IMR-90 (cell line): Measurements from ENCODE around the gene SUN1. TPM values are rescaled to one million over a fixed set of nuclear protein-coding genes. Genes with fewer than 3 reads are reported as not detected.

ENCODE experiments used
- ATAC-seq: fragments of 200-7000 bp; cut with Tn5 transposase; 2 replicates; pipeline ENCODE4 v1.9.1; 2020; ENCODE audit warnings: low read depth, mild to moderate bottlenecking, moderate library complexity
- BruUV-seq: library from RNA; stranded (reverse); fragments of 400-500 nt; replicated peaks from 2 replicates; lab custom pipeline; 2021; lab: Mats Ljungman, UMichigan
- CTCF ChIA-PET: fragments of 300-600 bp; formaldehyde crosslinking; extraction: SDS; loops from one replicate; lab custom pipeline; 2021; ENCODE audit warnings: antibody characterized with exemption; lab: Yijun Ruan, JAX
- POLR2A ChIA-PET: fragments of 300-600 bp; sonication (Branson Sonifier 250); formaldehyde crosslinking; loops from one replicate; lab custom pipeline; 2022; ENCODE audit warnings: antibody characterized with exemption; ENCODE audit not compliant: unreplicated experiment; lab: Charles Lee
- DNase-seq: peaks from one replicate; pipeline ENCODE4 v3.0.0; 2013
- H2AFZ ChIP-seq: replicated peaks from 2 replicates; pipeline ENCODE3; 2013; ENCODE audit warnings: low read length, mild to moderate bottlenecking; ENCODE audit not compliant: poor library complexity
- H2AK5ac ChIP-seq: 2 replicates; pipeline ENCODE4 v1.6.1; 2013; ENCODE audit warnings: low read depth, low read length, inconsistent platforms
- H2AK9ac ChIP-seq: replicated peaks from 2 replicates; pipeline ENCODE3; 2013; ENCODE audit warnings: mild to moderate bottlenecking, low read depth, low read length, moderate library complexity; ENCODE audit not compliant: poor library complexity
- H2BK120ac ChIP-seq: 2 replicates; pipeline ENCODE4 v1.6.1; 2013; ENCODE audit warnings: low read depth, low read length, inconsistent platforms
- H2BK15ac ChIP-seq: 3 replicates; pipeline ENCODE4 v1.6.1; 2013; ENCODE audit warnings: low read depth, low read length, inconsistent platforms
- H2BK20ac ChIP-seq: 2 replicates; pipeline ENCODE4 v1.6.1; 2013; ENCODE audit warnings: low read depth, mild to moderate bottlenecking, inconsistent platforms, low read length, moderate library complexity
- H2BK5ac ChIP-seq: 2 replicates; pipeline ENCODE4 v1.6.1; 2013; ENCODE audit warnings: mild to moderate bottlenecking, low read depth, low read length, inconsistent platforms; ENCODE audit not compliant: poor library complexity, severe bottlenecking
- H3K14ac ChIP-seq: replicated peaks from 2 replicates; pipeline ENCODE4 v1.6.1; 2013; ENCODE audit warnings: low read depth, low read length, inconsistent platforms
- H3K18ac ChIP-seq: 2 replicates; pipeline ENCODE4 v1.6.1; 2013; ENCODE audit warnings: low read depth, low read length, control low read depth
- H3K23ac ChIP-seq: 2 replicates; pipeline ENCODE4 v1.6.1; 2013; ENCODE audit warnings: low read depth, low read length, inconsistent platforms
- H3K27ac ChIP-seq: 2 replicates; pipeline ENCODE4 v1.5.1; 2013; ENCODE audit warnings: mild to moderate bottlenecking, control low read depth, low read length; ENCODE audit not compliant: insufficient read depth
- H3K27me3 ChIP-seq: 2 replicates; pipeline ENCODE4 v1.6.1; 2013; ENCODE audit warnings: low read length; ENCODE audit not compliant: control insufficient read depth, insufficient read depth
- H3K36me3 ChIP-seq: 2 replicates; pipeline ENCODE4 v1.6.1; 2013; ENCODE audit warnings: low read length, mixed read lengths; ENCODE audit not compliant: control insufficient read depth, insufficient read depth
- H3K4ac ChIP-seq: 2 replicates; pipeline ENCODE4 v1.6.1; 2013; ENCODE audit warnings: low read depth, low read length, inconsistent platforms
- H3K4me1 ChIP-seq: 2 replicates; pipeline ENCODE4 v1.6.1; 2013; ENCODE audit warnings: low read length, mixed read lengths; ENCODE audit not compliant: control insufficient read depth, insufficient read depth
- H3K4me2 ChIP-seq: 2 replicates; pipeline ENCODE4 v1.6.1; 2013; ENCODE audit warnings: low read depth, mild to moderate bottlenecking, control low read depth, low read length, moderate library complexity
- H3K4me3 ChIP-seq: 2 replicates; pipeline ENCODE4 v1.5.1; 2013; ENCODE audit warnings: low read depth, mild to moderate bottlenecking, control low read depth, low read length, moderate library complexity; ENCODE audit not compliant: insufficient read depth
- H3K56ac ChIP-seq: 2 replicates; pipeline ENCODE4 v1.6.1; 2013; ENCODE audit warnings: low read length, inconsistent platforms; ENCODE audit not compliant: insufficient read depth; ENCODE audit errors: extremely low read depth
- H3K79me1 ChIP-seq, 2 experiments: 2 replicates each; pipeline ENCODE4 v1.6.1; 2013; ENCODE audit warnings: low read length in 2 of 2, inconsistent platforms in 1 of 2, low read depth in 1 of 2
- H3K9ac ChIP-seq: 2 replicates; pipeline ENCODE4 v1.6.1; 2013; ENCODE audit warnings: low read depth, low read length, control low read depth
- H3K9me1 ChIP-seq: 2 replicates; pipeline ENCODE4 v1.6.1; 2013; ENCODE audit warnings: low read length, inconsistent platforms; ENCODE audit not compliant: insufficient read depth
- H3K9me3 ChIP-seq: 2 replicates; pipeline ENCODE4 v1.6.1; 2013; ENCODE audit warnings: low read length; ENCODE audit not compliant: control insufficient read depth, insufficient read depth
- H4K20me1 ChIP-seq: 2 replicates; pipeline ENCODE4 v1.6.1; 2013; ENCODE audit warnings: low read length, inconsistent platforms; ENCODE audit not compliant: insufficient read depth
- H4K5ac ChIP-seq: 2 replicates; pipeline ENCODE4 v1.6.1; 2013; ENCODE audit warnings: mild to moderate bottlenecking, low read depth, low read length, control low read depth
- H4K8ac ChIP-seq, 2 experiments: 2 replicates each; pipeline ENCODE4 v1.6.1; 2013; ENCODE audit warnings: low read depth in 2 of 2, low read length in 2 of 2, control low read depth in 1 of 2, inconsistent platforms in 1 of 2
- H4K91ac ChIP-seq: 2 replicates; pipeline ENCODE4 v1.6.1; 2013; ENCODE audit warnings: low read depth, low read length, inconsistent platforms; ENCODE audit not compliant: insufficient read depth
- BHLHE40 ChIP-seq: fragments of 150-350 bp; IDR thresholded peaks from 2 replicates; pipeline ENCODE4 v1.6.1; 2016; ENCODE audit warnings: mild to moderate bottlenecking, low read depth, low read length
- CEBPB ChIP-seq: IDR thresholded peaks from 2 replicates; pipeline ENCODE4 v1.6.1; 2012; ENCODE audit warnings: low read depth, low read length, improper control_type of control experiment
- CHD1 ChIP-seq: IDR thresholded peaks from 2 replicates; pipeline ENCODE4 v1.6.1; 2012; ENCODE audit warnings: low read depth, low read length, improper control_type of control experiment
- ELK1 ChIP-seq: fragments of 150-350 bp; IDR thresholded peaks from 2 replicates; pipeline ENCODE4 v1.6.1; 2016; ENCODE audit warnings: low read depth, mild to moderate bottlenecking, low read length, moderate library complexity, borderline replicate concordance
- FOS ChIP-seq: fragments of 150-350 bp; IDR thresholded peaks from 2 replicates; pipeline ENCODE4 v1.6.1; 2016; ENCODE audit warnings: low read depth, low read length
- MAZ ChIP-seq: IDR thresholded peaks from 2 replicates; pipeline ENCODE4 v1.6.1; 2012; ENCODE audit warnings: low read depth, mild to moderate bottlenecking, low read length, improper control_type of control experiment, moderate library complexity, borderline replicate concordance
- MXI1 ChIP-seq: IDR thresholded peaks from 2 replicates; pipeline ENCODE4 v1.6.1; 2012; ENCODE audit warnings: low read depth, mild to moderate bottlenecking, low read length, moderate library complexity, borderline replicate concordance
- NFE2L2 ChIP-seq: fragments of 150-350 bp; IDR thresholded peaks from 2 replicates; pipeline ENCODE4 v1.6.1; 2016; ENCODE audit warnings: low read depth, mild to moderate bottlenecking, low read length
- POLR2A ChIP-seq: IDR thresholded peaks from 2 replicates; pipeline ENCODE4 v1.6.1; 2012; ENCODE audit warnings: mild to moderate bottlenecking, low read depth, low read length
- RCOR1 ChIP-seq: IDR thresholded peaks from 2 replicates; pipeline ENCODE4 v1.6.1; 2012; ENCODE audit warnings: mild to moderate bottlenecking, low read length, improper control_type of control experiment; ENCODE audit not compliant: insufficient replicate concordance
- SMC3 ChIP-seq: fragments of 150-350 bp; IDR thresholded peaks from 2 replicates; pipeline ENCODE4 v1.6.1; 2016; ENCODE audit warnings: low read depth, mild to moderate bottlenecking, antibody characterized with exemption, low read length, moderate library complexity
- WGBS, 2 experiments: methylation state at CpG; one replicate each; pipeline versions ENCODE4 v1.1.5 to v1.1.7; 2013; ENCODE audit warnings: missing lambda C conversion rate in 2 of 2; ENCODE audit not compliant: insufficient read length in 1 of 2; ENCODE audit errors: extremely low coverage in 2 of 2; 5-methylcytosine and 5-hydroxymethylcytosine counted together
- dilution Hi-C: fragments of 300-500 bp; cut with HindIII; formaldehyde crosslinking; loops from one replicate; pipeline ENCODE4 v1.14.3; 2018; ENCODE audit warnings: low sequenced_read_pairs; ENCODE audit not compliant: unreplicated experiment
- in situ Hi-C: fragments of 300-500 bp; cut with MboI; formaldehyde crosslinking; loops from 3 replicates; pipeline ENCODE4 v1.14.3; 2019; ENCODE audit warnings: low sequenced_read_pairs, inconsistent platforms, mixed read lengths
- intact Hi-C: fragments of 100-400 bp; cut with micrococcal nuclease; formaldehyde crosslinking; loops from 2 replicates; pipeline ENCODE4 v1.10.0; 2022
- polyA plus RNA-seq, 3 experiments: library from polyadenylated mRNA; depleted of rRNA; stranded (reverse); fragments of >200 nt; gene quantifications; 2 replicates each; pipeline ENCODE4 v1.2.3, GENCODE V29; 2012; ENCODE audit warnings: low replicate concordance in 1 of 3
- total RNA-seq: library from RNA; depleted of rRNA; stranded (reverse); fragments of >200 nt; gene quantifications from 2 replicates; pipeline ENCODE4 v1.2.3, GENCODE V29; 2012
- TF ChIP-seq, protein P1 (sequence below): conservative IDR thresholded peaks from 2 replicates; pipeline ENCODE4 v1.5.1; 2012; ENCODE audit warnings: mild to moderate bottlenecking, low read depth, low read length, improper control_type of control experiment
- TF ChIP-seq, protein P2 (sequence below): fragments of 150-350 bp; IDR thresholded peaks from 2 replicates; pipeline ENCODE4 v1.6.1; 2017; ENCODE audit warnings: mild to moderate bottlenecking, antibody characterized with exemption, low read length, low read depth

The SUN1 gene
- total and polyA plus RNA-seq, 2 of the 4 experiments (the other 2 are of a cell fraction) = 113 to 239 TPM

GRCh38 chr7:889391-889790 is 57.1 kb downstream of the SUN1 start:
- intact Hi-C loops (no loop called here), dilution Hi-C loops (no loop called here), in situ Hi-C loops (no loop called here)
- Histone ChIP-seq H3K56ac (no peak overlapping the region), H3K4me1 (no peaks in the 10 kb centered on the region), H3K14ac (no peak overlapping the region), H2AK5ac (no peak overlapping the region), H2AK9ac (peak overlapping the region; percentile 42), H3K9ac (no peak overlapping the region), H3K36me3 (peaks cover 52% of the 10 kb centered on the region), H3K4me3 (no peak overlapping the region), H3K27ac (no peak overlapping the region), H3K79me1 (peaks cover 11 to 51% of the 10 kb centered on the region in 2 experiments), H3K23ac (no peak overlapping the region), H2BK15ac (no peak overlapping the region), H3K4ac (no peak overlapping the region), H4K5ac (no peak overlapping the region), H2BK5ac (no peak overlapping the region), H2AFZ (no peak overlapping the region), H2BK120ac (no peak overlapping the region), H4K8ac (no peak overlapping the region), H4K91ac (no peak overlapping the region), H3K9me1 (0 out of 2 replicates have a peak, but pooled peaks cover 5% of the 10 kb centered on the region), H3K4me2 (no peak overlapping the region), H3K27me3 (no peaks in the 10 kb centered on the region), H4K20me1 (peaks cover 45% of the 10 kb centered on the region), H3K18ac (no peak overlapping the region), H2BK20ac (no peak overlapping the region), H3K9me3 (no peaks in the 10 kb centered on the region)
- ChIA-PET POLR2A (no interaction called here), CTCF (no interaction called here)
- TF ChIP-seq, protein P1, sequence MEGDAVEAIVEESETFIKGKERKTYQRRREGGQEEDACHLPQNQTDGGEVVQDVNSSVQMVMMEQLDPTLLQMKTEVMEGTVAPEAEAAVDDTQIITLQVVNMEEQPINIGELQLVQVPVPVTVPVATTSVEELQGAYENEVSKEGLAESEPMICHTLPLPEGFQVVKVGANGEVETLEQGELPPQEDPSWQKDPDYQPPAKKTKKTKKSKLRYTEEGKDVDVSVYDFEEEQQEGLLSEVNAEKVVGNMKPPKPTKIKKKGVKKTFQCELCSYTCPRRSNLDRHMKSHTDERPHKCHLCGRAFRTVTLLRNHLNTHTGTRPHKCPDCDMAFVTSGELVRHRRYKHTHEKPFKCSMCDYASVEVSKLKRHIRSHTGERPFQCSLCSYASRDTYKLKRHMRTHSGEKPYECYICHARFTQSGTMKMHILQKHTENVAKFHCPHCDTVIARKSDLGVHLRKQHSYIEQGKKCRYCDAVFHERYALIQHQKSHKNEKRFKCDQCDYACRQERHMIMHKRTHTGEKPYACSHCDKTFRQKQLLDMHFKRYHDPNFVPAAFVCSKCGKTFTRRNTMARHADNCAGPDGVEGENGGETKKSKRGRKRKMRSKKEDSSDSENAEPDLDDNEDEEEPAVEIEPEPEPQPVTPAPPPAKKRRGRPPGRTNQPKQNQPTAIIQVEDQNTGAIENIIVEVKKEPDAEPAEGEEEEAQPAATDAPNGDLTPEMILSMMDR = no peak
- TF ChIP-seq SMC3 (no peak), BHLHE40 (no peak), NFE2L2 (no peak), MAZ (no peak), CHD1 (no peak), FOS (no peak), MXI1 (no peak), RCOR1 (no peak), ELK1 (no peak), CEBPB (no peak), POLR2A (no peak)
- TF ChIP-seq, protein P2, sequence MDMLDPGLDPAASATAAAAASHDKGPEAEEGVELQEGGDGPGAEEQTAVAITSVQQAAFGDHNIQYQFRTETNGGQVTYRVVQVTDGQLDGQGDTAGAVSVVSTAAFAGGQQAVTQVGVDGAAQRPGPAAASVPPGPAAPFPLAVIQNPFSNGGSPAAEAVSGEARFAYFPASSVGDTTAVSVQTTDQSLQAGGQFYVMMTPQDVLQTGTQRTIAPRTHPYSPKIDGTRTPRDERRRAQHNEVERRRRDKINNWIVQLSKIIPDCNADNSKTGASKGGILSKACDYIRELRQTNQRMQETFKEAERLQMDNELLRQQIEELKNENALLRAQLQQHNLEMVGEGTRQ = no peak
- DNase-seq = no peak
- BruUV-seq = no TSS peak
- no CpG with 5 or more reads among the region's 18 CpGs for WGBS, 2 experiments
- no peak for ATAC-seq
